Esophagus squamous epithelium (tissue), 5 donors: ENCODE measurements around the gene EEF1AKMT3. TPM values are rescaled to one million over a fixed set of nuclear protein-coding genes. Genes with fewer than 3 reads are reported as not detected.

Source experiments
- DNase-seq: peaks from one replicate; lab custom pipeline; 2025; lab: John Stamatoyannopoulos, UW
- H3K27ac ChIP-seq, 4 donors: fragments of 200-600 bp; sonication (generic); one replicate each; pipeline ENCODE4 v1.5.1; 2016 to 2019; ENCODE audit warnings: mild to moderate bottlenecking in 1 of 4
- H3K27me3 ChIP-seq, 4 donors: fragments of 200-600 bp; sonication (generic); 1 replicate in 3 of 4; 2 replicates in 1 of 4; pipeline versions ENCODE4 v1.5.1 to v1.6.0; 2017 to 2021; ENCODE audit warnings: antibody characterized with exemption in 1 of 4
- H3K36me3 ChIP-seq, 3 donors: fragments of 200-600 bp; sonication (generic); one replicate each; pipeline ENCODE4 v1.5.1; 2016 to 2019
- H3K4me1 ChIP-seq, 3 donors: fragments of 200-600 bp; sonication (generic); one replicate each; pipeline ENCODE4 v1.5.1; 2017 to 2019
- H3K4me3 ChIP-seq, 4 donors: fragments of 200-600 bp; sonication (generic); 1 replicate in 3 of 4; 2 replicates in 1 of 4; pipeline ENCODE4 v1.5.1; 2016 to 2019; ENCODE audit warnings: mild to moderate bottlenecking in 2 of 4, moderate library complexity in 1 of 4
- H3K9me3 ChIP-seq, 3 donors: fragments of 200-600 bp; sonication (generic); one replicate each; pipeline ENCODE4 v1.5.1; 2016 to 2019
- CTCF ChIP-seq, 6 experiments: fragments of 450-650 bp in 4 of 6; fragments of 200-600 bp in 2 of 6; sonication (generic) in 2 of 6; IDR thresholded peaks; one replicate each; pipeline ENCODE4 v1.5.1; 2016 to 2019; ENCODE audit warnings: antibody characterized with exemption in 6 of 6, mild to moderate bottlenecking in 4 of 6, moderate library complexity in 4 of 6
- POLR2A ChIP-seq, 4 donors: fragments of 450-650 bp; IDR thresholded peaks; one replicate each; pipeline ENCODE4 v1.6.1; 2017; ENCODE audit warnings: antibody characterized with exemption in 4 of 4, mild to moderate bottlenecking in 4 of 4, moderate library complexity in 3 of 4
- WGBS, 2 donors: methylation state at CpG; one replicate each; pipeline ENCODE4 v1.1.5; 2018; 5-methylcytosine and 5-hydroxymethylcytosine counted together
- intact Hi-C: fragments of 100-400 bp; cut with DNase I; formaldehyde crosslinking; loops from one replicate; pipeline ENCODE4 v1.15.0; 2022
- total RNA-seq, 4 donors: library from RNA; depleted of rRNA; stranded (reverse); fragments of >200 nt; gene quantifications; one replicate each; pipeline ENCODE4 v1.1.0, GENCODE V29; 2016
- donor health status: DM: yes; HTN: yes; CAD: no.

EEF1AKMT3 gene
- total RNA-seq, 4 donors from 2014 or later: 2.6 to 7.6 (median 3.7) TPM

- 70 to 75% methylated on average over 2 to 5 of the region's 9 CpGs for WGBS, 2 donors
These were observed 34.9 kb downstream of the EEF1AKMT3 start for GRCh38 chr12:57807285-57807684.

GRCh38 chr12:57808351-57808750 is 35.9 kb downstream of the EEF1AKMT3 start:
- no peak for DNase-seq
- no peak for TF ChIP-seq POLR2A (IDR thresholded peaks at IDR 0.05)
- no peak for TF ChIP-seq CTCF (IDR thresholded peaks at IDR 0.05)
- peaks cover 0 to 93% (median 26%) of the 10 kb centered on the region in 3 donors for H3K36me3 ChIP-seq
- intact Hi-C loops: no loop called here
- H3K27me3 ChIP-seq: no peaks in the 10 kb centered on the region
- 74 to 87% methylated on average over 5 of the region's 5 CpGs for WGBS, 2 donors
- H3K4me1 ChIP-seq: peaks cover 0 to 11% (median 0%) of the 10 kb centered on the region in 3 donors
- H3K4me3 ChIP-seq: no peak overlapping the region
- no peaks in the 10 kb centered on the region for H3K9me3 ChIP-seq
- H3K27ac ChIP-seq: no peak overlapping the region

More at GRCh38 chr12:57807285-57807684, 34.9 kb downstream of the EEF1AKMT3 start:
- intact Hi-C loops: no loop called here
- Histone ChIP-seq H3K27ac (no peak overlapping the region), H3K27me3 (no peaks in the 10 kb centered on the region), H3K4me3 (no peak overlapping the region), H3K9me3 (no peaks in the 10 kb centered on the region), H3K36me3 (peaks cover 0 to 95% (median 26%) of the 10 kb centered on the region in 3 donors), H3K4me1 (peaks cover 0 to 13% (median 0%) of the 10 kb centered on the region in 3 donors)
- TF ChIP-seq POLR2A (IDR thresholded peaks at IDR 0.05) (no peak), CTCF (IDR thresholded peaks at IDR 0.05) (no peak)
- no peak for DNase-seq

GRCh38 chr12:57809425-57809824 is 37.0 kb downstream of the EEF1AKMT3 start:
- Histone ChIP-seq H3K27me3 (no peaks in the 10 kb centered on the region), H3K36me3 (peaks cover 0 to 87% (median 26%) of the 10 kb centered on the region in 3 donors), H3K27ac (no peak overlapping the region), H3K4me3 (no peak overlapping the region), H3K9me3 (no peaks in the 10 kb centered on the region), H3K4me1 (peaks cover 0 to 12% (median 0%) of the 10 kb centered on the region in 3 donors)
- TF ChIP-seq CTCF (IDR thresholded peaks at IDR 0.05) (no peak), POLR2A (IDR thresholded peaks at IDR 0.05) (no peak)
- 87 to 94% methylated on average over 3 of the region's 3 CpGs for WGBS, 2 donors
- DNase-seq: no peak
- intact Hi-C loops: no loop called here

- WGBS, 2 donors: 56 to 69% methylated on average over 4 to 5 of the region's 5 CpGs
- no peak overlapping the region for H3K27ac ChIP-seq
- intact Hi-C loops: no loop called here
- peaks cover 0 to 76% (median 22%) of the 10 kb centered on the region in 3 donors for H3K36me3 ChIP-seq
- H3K4me3 ChIP-seq: no peak overlapping the region
- no peaks in the 10 kb centered on the region for H3K9me3 ChIP-seq
- no peaks in the 10 kb centered on the region for H3K27me3 ChIP-seq
- no peak for DNase-seq
- peaks cover 0 to 22% (median 0%) of the 10 kb centered on the region in 3 donors for H3K4me1 ChIP-seq
- no peak for TF ChIP-seq POLR2A (IDR thresholded peaks at IDR 0.05)
- no peak for TF ChIP-seq CTCF (IDR thresholded peaks at IDR 0.05)
These were observed 38.0 kb downstream of the EEF1AKMT3 start for GRCh38 chr12:57810450-57810849.

GRCh38 chr12:57811028-57811755 is 38.8 kb downstream of the EEF1AKMT3 start:
- Histone ChIP-seq H3K36me3 (peaks cover 0 to 70% (median 22%) of the 10 kb centered on the region in 3 donors), H3K4me1 (peaks cover 0 to 29% (median 0%) of the 10 kb centered on the region in 3 donors), H3K27ac (no peak overlapping the region), H3K4me3 (no peak overlapping the region), H3K9me3 (no peaks in the 10 kb centered on the region), H3K27me3 (no peaks in the 10 kb centered on the region)
- intact Hi-C loops: no loop called here
- 86 to 97% methylated on average over 5 to 6 of the region's 10 CpGs for WGBS, 2 donors
- TF ChIP-seq CTCF (IDR thresholded peaks at IDR 0.05) (no peak), POLR2A (IDR thresholded peaks at IDR 0.05) (no peak)
- no peak for DNase-seq
